ENCODE measurements around the gene SNCAIP.
"Not testable (repeated sequence)": the region's sequence is repeated elsewhere in the genome, so short reads cannot be mapped to it uniquely, and the experiment has no call there.

SNCAIP gene

DNA sequence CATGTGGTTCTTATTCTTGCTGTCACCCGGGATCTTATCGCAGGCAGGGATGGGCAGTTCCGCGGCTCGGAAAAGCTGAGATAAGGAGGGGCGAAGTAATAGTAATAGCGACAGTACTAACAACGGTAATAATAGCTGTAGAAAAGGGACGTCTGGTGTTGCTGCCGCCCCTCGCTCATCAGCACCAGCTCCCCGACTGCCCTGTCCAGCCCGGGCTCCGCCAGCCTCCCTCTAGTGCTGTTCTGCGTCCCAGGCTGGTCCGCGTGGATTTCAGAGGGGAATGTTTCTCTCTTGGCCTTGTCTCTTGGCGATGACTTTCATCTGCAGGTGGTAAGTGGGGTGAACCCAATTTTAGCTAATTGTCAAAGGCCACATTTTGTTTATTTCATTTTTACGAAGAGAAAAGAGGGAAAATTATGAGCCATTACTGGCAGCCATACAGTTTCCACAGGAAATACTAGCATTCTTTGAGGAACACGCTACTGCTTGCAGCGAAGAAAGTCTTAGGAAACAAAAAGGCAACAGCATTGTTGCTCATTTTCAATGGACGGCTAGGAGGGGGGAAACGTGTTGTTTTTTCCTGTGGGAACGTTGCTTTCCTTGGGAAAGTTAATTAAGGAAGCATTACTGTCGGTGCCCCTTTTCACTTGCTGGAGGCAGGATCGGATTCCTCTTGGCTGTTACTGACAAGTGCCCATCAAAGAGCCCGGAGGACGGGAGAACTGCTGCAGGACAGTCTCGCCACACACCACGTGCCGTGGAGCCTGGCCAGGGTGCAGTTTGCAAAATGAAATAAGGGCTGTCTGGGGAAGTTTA lies 762 bp downstream of the SNCAIP start:
- in situ Hi-C loops (cut with MboI; ENCODE audit: low sequenced_read_pairs): no loop called here

DNA sequence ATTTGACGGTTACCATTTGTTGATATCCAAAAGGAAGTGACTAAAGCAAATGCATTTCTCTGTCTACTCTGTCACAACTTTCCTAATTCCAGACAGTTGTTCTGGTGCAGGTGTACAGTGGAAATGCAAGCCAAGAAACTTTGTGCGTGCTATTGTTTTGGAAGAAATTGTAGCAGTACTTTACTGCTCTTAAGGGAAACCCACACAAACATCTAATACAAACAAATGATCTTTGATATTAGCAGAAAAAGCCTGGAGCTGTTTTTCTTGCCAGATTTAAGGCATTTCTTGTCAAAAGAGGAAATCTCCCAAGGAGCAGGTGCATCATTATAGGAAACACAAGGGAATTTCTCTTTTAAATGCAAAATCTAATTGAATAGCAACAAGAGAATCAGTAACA lies 2.0 kb downstream of the SNCAIP start:
- in situ Hi-C loops (cut with MboI; ENCODE audit: low sequenced_read_pairs): no loop called here

- in situ Hi-C loops (cut with MboI; ENCODE audit: low sequenced_read_pairs): no loop called here
Observed at GRCh38 chr5:122315521-122315920, 3.5 kb downstream of the SNCAIP start.

- in situ Hi-C loops (cut with MboI; ENCODE audit: low sequenced_read_pairs): no loop called here
Observed at GRCh38 chr5:122316656-122317055, 4.6 kb downstream of the SNCAIP start.

DNA sequence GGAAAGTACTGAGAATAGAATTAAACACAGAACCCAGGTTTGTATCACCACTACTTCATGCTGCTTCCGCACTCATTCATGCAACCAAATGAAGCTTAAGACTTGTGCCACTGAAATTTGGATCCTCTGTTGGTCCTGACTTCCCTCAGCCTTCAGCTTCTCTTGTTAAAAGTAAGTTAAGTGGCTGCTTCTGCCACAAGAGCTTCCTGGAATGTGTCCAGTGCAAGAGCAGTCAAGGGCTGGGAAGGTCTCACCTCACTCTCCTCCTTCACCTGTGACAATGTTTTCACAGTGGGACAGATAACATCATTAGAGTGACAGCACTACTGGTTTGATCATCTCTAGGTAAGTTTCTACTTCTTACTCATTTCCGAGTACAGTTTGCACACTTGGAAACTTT lies 7.9 kb downstream of the SNCAIP start:
- in situ Hi-C loops (cut with MboI; ENCODE audit: low sequenced_read_pairs): no loop called here

DNA sequence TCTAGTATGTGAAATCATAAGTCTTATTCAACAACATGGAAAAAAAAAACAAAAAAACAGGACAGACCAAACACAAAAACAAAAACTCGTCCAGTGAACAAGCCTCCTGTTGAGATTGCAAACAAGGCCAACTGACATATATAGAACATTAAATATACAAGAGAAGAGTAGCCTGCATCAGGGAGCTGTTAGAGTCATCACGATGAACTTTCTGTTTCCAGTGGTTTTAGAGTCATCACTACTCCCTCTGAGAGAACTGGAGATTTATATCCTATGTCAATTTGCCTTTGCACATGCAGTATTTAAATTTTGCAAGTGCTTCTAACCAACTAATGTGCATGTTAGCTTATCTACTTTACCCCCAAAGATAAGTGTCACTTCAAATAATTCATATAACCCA lies 9.9 kb downstream of the SNCAIP start:
- in situ Hi-C loops (cut with MboI; ENCODE audit: low sequenced_read_pairs): no loop called here

DNA sequence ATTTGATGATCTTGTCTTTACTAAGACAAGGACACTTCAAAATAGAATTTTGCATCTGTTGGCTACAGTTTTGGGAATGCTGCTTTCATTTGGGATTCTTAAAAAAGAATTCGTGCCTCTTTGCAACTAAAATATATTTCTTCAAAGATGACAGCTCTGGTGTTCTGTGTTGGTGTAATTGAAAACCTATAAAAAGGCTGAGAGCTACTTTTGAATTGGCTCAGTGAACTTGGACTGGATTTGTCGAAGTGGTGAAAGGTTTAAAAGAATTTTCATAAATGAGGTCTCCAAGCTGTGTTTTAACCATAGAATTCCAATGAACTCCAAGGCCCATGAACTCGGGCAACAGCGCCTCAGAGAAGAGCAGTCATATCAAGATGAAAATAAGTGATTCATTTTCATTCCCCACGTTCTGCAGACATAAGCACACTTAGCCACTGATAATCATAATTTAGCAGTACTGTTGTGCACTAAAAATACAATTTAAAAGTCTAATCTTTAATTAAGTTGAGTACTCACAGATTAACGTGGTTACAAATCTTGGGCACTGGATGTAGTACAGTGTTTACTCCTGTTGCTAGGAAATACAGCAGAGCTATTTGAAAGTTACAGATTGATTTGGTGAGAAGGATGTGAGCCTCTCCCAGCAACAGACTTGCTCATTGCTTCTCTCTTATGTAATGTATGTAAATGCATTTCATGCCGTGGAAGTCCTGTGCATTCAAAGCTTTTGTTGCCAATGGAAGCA lies 10.9 kb downstream of the SNCAIP start:
- in situ Hi-C loops (cut with MboI; ENCODE audit: low sequenced_read_pairs): no loop called here

GRCh38 chr5:122323738-122324137 lies 11.7 kb downstream of the SNCAIP start:
- in situ Hi-C loops (cut with MboI; ENCODE audit: low sequenced_read_pairs): no loop called here

GRCh38 chr5:122327110-122327509 lies 15.1 kb downstream of the SNCAIP start:
- in situ Hi-C loops (cut with MboI; ENCODE audit: low sequenced_read_pairs): no loop called here

- in situ Hi-C loops (cut with MboI; ENCODE audit: low sequenced_read_pairs): no loop called here
Observed at GRCh38 chr5:122330881-122331280, 18.8 kb downstream of the SNCAIP start.

DNA sequence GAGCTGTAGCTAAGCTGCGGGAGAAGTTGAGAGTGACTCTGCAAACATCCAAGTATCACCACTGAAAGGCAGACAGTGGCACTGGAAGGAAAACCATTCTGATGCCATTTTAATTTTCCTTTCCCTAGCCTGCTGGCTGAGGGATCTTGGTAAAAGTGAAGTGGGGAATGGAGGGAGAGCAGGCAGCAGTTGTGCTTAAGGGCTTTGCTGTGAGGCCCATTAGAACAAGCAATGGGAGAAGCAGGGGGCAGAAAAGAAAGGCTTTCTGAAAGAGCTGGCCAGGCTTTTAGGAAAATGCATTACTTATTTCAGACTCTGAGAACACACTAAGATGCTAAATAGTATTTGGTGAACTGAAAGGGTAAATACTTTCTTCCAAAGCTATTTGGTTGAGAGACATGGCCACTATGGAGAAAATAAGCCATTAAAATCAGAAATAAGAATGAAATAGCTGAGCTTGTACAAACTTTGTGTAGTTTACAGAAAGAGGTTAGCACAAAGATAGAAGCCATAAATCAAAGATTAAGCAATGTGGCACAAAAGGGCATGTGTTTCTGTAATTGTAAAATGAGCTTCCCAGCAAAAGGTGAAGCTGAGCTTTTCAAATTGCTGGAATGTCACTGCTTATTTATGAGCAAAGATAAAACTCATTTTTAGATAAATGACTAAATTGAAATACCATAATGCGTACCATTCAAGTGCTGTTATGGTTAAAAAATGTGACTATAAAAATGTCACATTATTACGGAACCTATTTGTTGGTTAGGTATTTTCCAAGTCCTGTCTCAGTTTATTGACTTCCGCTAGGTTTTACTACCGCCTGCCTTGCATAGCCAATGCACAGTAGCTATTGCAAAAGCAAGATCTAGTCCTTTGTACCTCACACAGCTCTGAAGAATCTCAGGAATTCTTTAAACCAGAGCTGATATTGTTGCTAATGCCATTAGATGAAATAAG lies 20.8 kb downstream of the SNCAIP start:
- in situ Hi-C loops (cut with MboI; ENCODE audit: low sequenced_read_pairs): no loop called here

- in situ Hi-C loops (cut with MboI; ENCODE audit: low sequenced_read_pairs): no loop called here
Observed at GRCh38 chr5:122333564-122333963, 21.5 kb downstream of the SNCAIP start.

GRCh38 chr5:122339591-122339990 lies 27.6 kb downstream of the SNCAIP start:
- in situ Hi-C loops (cut with MboI; ENCODE audit: low sequenced_read_pairs): no loop called here

DNA sequence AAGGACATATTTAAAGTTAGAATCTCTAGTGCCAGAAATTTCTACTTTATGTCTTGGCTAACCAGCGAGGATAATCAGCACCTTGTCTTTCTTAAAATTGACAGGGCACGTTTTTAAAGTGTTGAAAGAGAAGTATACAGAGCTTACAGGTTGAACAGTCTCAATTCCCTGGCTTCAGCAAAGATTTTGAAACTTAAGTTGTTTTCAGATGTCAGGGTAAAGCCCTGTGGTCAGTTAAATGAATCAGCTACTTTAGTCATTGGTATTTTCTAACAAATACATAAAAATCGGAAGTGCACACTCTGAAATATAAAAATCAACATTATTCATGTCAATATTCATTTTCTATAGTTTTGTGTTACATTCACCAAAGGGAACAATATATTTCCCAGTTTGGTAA lies 29.1 kb downstream of the SNCAIP start:
- in situ Hi-C loops (cut with MboI; ENCODE audit: low sequenced_read_pairs): no loop called here

DNA sequence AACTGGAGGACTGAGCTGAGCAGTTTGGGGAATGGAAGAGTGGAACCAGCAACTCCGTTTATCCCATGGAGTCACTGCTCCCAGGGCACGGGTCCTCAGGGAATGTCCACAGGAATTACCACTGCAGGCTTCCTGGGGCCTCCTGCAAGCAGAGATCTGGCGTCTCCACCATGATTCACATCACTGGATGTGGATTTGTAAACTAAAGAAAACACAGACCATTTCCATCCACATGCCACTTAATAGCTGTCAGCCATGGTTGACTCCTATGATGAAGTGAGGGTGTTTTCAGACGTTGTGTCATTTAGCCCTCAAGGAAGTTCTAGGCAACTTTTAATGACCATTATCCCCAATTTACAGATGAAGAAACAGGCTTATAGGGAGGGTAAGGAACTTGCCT lies 30.2 kb downstream of the SNCAIP start:
- in situ Hi-C loops (cut with MboI; ENCODE audit: low sequenced_read_pairs): no loop called here

DNA sequence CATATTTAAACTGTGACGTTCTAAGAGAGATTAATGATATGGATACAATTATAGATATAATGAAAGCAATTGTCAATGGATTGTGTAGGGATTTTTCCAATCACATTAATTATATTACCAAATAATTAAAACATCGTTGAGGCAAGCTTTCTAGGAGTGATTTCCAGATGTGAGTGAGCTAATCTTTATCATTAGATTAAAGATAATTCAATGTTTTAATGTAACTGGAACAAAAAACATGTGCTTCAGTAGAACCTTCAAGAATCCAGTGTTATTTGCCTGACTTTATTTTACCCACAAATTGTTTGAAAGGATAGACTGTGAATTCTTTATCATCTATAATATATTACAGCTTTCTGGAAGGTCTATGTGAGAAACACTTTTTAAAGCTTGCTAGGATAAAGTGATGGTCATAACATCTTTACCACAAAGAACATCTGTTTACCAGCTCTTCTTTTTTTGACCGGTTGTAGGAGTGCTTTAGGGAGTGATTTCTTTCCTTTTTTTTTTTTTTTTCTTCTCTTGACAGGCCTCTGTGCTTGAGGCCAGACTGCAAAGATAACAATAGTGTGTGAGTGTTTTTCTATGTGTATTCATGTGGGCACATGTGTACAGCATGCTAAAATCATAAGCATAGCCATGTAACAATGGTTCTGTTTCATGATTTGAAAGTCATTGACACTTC lies 35.0 kb downstream of the SNCAIP start:
- in situ Hi-C loops (cut with MboI; ENCODE audit: low sequenced_read_pairs): no loop called here

GRCh38 chr5:122350496-122350895 lies 38.5 kb downstream of the SNCAIP start:
- in situ Hi-C loops (cut with MboI; ENCODE audit: low sequenced_read_pairs): no loop called here

DNA sequence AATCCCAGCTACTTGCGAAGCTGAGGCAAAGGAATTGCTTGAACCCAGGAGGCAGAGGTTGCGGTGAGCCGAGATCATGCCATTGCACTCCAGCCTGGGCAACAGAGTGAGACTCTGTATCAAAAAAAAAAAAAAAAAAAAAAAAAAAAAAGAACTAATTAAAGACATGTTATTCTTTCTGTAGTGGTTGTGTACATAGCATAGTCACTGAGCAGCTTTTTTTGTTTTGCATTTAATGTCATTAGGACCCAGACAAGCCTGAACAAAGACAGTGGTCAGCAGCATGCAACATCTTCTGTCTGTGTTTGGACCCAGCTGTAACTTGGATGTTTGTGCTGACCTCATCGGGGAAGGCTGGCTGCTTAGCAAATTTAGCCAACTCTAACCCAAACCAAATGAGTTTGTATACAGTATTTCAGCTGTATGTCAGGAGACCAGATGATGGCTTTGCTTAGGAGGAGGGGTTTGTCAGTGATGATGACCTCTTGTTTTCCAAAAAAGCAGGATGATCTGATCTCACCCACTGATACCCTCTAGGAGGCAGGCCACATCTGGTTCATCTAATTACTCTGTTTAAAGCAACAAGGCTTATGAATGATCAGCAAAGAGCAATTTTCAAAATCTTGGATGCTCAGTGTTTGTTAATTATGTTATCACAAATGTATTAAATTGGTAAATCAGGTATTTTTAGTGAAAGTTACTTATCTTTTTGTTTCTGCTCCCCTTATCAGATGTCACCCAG lies 39.5 kb downstream of the SNCAIP start:
- in situ Hi-C loops (cut with MboI; ENCODE audit: low sequenced_read_pairs): no loop called here

DNA sequence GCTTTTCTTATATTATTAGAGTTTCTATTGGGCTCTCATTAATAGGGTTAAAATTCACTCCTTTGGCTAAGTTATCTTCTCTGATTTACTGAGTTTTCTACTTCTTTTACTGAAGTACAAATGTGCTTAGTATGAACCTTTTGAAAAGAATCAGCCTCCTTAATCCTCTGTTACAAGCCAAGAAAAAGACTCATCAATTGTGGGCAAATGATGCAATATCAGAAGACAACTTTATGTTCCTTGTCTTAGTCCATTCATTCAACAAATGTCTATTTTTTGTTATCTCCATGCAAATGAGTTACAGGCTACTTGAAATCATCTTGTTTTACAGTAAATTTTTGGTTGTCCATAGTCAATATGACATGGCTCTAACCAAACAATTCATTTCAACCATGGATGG lies 40.3 kb downstream of the SNCAIP start:
- in situ Hi-C loops (cut with MboI; ENCODE audit: low sequenced_read_pairs): no loop called here

- in situ Hi-C loops (cut with MboI; ENCODE audit: low sequenced_read_pairs): not testable (repeated sequence)
Observed at GRCh38 chr5:122353361-122353760, 41.3 kb downstream of the SNCAIP start.
